ENCODE measurements around the gene STK10.

DNA sequence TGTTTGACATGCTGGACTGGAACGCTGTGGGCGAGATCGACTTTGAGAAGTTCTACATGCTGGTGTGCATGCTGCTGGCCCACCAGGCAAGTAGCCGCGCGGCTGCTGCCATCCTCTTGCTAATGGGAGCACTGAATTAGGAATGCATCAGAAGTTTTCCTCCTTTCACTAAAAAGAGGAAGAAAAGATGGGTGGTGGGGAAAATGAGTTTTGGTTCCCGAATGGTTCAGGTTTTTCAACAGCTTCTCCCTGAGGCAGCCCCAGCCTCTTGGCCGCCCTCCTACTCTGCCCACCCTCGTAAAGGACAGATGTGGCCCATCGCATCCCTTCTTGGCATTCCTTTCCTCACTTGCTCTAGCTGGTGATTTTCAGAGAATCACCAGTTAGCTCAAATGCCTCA, 11.4 kb upstream of the STK10 start:
- TF ChIP-seq, protein P1, sequence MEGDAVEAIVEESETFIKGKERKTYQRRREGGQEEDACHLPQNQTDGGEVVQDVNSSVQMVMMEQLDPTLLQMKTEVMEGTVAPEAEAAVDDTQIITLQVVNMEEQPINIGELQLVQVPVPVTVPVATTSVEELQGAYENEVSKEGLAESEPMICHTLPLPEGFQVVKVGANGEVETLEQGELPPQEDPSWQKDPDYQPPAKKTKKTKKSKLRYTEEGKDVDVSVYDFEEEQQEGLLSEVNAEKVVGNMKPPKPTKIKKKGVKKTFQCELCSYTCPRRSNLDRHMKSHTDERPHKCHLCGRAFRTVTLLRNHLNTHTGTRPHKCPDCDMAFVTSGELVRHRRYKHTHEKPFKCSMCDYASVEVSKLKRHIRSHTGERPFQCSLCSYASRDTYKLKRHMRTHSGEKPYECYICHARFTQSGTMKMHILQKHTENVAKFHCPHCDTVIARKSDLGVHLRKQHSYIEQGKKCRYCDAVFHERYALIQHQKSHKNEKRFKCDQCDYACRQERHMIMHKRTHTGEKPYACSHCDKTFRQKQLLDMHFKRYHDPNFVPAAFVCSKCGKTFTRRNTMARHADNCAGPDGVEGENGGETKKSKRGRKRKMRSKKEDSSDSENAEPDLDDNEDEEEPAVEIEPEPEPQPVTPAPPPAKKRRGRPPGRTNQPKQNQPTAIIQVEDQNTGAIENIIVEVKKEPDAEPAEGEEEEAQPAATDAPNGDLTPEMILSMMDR (IDR thresholded peaks at IDR 0.05): no peak
- TF ChIP-seq POLR2AphosphoS5 (IDR thresholded peaks at IDR 0.05): no peak

Data from breast epithelium (tissue), 3 donors.